Stimulated activated naive CD4-positive, alpha-beta T cell treated with Interleukin-2 at 50 U/mL for 16 hours (primary cell): ENCODE results near the gene CCNB2.
A peak's percentile ranks its signal among the peaks of the same experiment; 100 is the strongest.
"Not testable (repeated sequence)": the region's sequence is repeated elsewhere in the genome, so short reads cannot be mapped to it uniquely, and the experiment has no call there.

ENCODE experiments used
- DNase-seq: peaks from one replicate; lab custom pipeline; 2025; lab: John Stamatoyannopoulos, UW

CCNB2 gene

DNA sequence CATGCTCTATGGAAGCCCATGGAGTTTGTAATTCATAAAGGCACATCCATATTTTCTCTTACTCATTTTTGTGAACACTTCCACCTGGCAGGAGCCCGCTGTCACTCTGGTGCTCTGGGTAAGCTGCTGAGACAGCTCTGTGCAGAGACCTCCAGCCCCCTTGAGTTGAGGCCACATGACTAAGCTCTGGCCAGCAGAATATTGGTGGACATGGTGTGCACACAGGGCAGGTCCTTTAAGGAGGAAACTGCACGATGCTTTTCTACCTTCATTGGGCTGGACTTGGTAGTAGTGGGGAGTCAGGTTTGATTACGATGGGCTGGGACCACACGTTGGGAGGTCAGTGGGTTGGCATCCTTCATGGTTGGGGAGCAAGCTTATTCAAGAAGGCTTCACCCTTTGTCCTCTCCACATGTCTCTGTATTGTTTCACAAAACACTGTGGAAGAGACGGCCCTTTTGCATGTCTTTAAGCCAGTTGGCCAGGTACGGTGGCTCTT, 29.0 kb downstream of the CCNB2 start:
- no peak for DNase-seq

DNA sequence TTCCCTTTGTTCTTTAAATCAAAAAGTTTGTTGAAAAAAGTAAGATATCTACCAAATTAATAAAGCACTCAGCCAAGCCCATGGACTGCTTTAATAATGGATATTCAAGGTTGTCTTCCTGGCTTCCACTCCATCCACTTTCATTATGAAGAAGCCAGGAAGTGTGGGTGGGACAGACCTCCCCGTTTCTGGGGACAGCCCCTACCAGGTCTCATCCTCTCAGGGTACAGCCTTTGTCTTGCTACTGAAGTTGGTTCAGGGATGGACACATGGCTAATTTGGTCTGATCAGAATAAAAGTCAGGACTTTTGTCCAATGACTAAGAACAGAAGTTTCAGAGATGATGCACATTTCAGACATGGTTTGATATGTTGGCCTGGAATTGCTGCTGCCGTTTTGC, 32.6 kb downstream of the CCNB2 start:
- DNase-seq, result no peak

DNA sequence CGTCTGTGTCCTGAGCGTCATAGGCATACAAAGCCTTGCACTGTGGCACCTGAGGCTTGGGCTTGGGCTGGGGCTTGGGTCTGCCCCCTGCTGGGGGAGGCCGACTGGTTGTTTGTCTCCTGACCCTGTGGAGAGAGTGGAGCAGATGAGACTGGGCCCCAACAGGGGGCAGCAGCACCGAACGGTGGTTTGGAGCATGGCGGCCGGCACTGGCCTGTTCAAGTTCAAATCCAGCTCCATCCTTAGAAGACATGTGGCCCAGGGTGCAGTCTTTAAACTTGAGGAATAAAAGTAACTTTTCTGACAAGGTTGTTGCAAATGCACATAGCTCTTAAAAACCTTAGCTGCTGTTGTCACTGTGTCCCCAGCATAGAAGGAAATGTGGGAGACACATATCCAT, 33.3 kb downstream of the CCNB2 start:
- DNase-seq, result peak; percentile 42

DNA sequence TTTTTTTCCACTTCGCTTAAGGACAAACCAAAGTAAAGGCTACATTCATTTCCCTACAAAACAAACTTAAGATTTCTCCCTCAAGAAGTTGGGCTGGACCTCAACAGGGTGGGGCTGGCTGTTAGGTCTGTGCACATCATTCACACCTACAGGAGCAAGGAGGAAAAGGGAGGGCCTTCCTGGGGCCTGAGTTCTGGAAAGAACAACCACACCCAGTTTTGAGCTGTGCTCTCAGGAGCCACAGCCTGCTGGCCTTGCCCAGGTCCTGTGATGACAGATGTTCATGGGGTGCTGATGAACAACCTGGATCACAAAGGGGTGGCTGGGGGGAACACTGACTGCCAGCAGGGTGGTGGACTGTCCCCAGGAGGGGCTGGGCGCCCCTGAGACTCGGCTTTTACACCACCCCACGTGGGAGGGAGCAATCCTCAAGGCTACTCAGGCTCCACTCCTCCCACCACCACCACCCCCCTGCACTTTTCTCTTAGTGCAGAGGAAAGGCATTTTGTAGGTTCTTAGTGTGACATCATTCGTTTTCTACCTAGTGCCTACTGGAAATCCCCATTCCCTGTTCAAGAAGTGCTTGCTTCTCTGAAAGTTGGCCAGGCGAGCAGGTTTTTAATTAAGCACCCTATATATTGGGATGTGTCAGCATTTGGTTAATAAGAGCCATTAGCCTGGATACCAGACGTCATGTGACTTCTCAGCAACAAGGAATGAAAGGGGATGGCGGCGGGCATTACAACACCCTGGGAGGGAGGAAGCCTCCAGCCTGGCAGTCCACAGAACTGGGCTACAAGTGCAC, 35.7 kb downstream of the CCNB2 start:
- DNase-seq, result no peak

DNA sequence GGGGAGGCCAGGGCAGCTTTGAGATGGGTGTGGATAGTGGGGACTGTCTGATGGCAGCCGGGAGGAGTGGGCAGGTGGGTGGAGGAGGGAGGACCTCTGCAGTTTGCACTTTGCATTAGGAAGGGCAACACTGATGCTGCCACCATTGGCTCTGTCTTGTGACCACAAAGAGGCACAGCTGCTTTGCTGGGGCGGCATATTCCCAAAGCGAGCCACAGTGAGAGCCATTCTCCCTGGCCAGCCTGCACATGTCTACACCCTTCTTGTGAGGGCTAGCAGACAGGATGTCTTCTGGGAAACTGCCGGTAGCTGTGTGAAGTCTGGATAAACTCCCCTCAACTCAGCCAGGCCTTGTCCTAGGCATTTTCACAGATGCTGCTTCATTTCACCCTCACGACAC, 38.3 kb downstream of the CCNB2 start:
- no peak for DNase-seq

DNA sequence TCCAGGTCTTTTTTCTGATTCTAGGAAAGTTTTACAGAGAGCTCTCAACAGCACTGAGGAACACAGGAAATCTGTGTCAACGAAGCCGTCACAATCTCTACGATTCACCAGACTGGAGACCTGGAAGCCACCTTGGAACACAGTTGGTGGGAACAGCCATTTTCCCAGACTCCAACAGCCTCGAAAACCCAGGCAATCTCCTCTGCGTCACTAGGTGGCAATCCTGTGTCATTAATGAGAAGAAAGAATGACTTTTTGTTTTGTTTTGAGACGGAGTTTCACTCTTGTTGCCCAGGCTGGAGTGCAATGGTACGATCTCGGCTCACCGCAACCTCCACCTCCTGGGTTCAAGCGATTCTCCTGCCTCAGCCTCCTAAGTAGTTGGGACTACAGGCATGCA, 39.6 kb downstream of the CCNB2 start:
- not testable (repeated sequence) for DNase-seq

DNA sequence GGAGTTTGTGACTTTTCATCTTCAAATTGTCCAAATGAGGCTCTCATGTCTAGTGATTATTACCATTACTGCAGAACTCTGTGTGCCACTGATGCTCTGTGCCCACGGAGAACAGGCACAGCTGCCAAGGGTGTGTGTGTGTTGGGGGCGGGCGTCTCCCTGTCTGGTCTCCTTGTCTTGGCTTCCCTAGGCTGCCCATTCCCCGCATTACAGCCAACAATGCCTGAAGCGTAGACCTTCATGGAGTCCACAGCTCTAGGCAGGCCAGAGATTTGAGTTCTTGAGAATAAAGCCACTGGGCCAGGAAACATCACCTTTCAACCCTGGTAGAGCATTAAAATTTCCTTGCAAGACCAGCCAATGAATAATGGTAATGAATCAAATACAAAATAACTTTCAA, 42.7 kb downstream of the CCNB2 start:
- no peak for DNase-seq

DNA sequence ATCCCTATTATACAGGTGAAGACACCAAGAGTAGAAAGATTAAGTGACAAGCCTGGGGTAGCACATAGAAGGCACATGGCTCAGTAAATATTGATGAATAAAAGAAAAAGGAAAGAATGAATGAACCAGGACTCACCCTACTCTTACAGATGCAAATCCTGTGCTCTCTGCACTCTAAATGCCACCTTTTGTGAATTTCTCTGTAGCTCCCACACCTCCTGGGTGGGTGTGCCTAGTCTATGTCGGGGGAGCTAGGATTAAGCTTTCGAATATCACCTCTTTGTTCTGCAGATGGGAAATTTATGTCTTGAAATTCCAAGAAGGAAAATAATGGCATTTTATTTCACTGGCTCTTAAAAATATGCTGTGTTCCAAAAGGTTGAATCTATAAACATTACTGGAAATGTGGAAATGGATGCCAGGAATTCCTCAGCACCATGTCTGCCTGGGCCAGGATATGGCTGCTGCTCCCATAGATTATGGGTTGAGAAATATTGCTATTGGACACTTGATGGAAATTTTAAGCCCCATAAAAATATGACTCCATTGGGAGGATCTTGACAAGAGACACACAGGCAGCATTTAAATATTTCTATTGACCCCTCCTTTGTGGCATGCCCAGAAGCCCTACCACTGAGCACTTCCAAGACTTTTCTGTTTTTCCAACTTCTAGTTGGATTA, 43.3 kb downstream of the CCNB2 start:
- DNase-seq, result no peak

DNA sequence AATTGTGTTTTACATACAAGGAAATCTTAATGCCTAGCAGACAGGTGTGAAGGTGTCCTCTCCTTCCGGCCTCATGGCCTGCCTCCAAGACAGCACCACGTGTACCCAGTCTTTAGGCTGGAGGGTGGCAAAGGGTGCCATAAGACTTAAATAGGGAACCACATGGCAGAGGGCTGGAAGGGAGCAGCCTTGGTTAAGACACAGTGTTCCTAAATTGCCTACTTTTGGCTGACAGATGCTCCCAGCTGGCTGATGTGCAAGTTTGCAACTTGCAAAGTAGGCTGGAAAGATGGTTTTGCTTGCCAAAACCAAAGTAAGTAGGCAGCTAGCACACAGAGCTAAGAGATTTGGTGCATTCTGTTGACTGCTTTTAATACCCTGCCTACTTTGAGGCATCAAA, 45.2 kb downstream of the CCNB2 start:
- DNase-seq, result no peak

DNA sequence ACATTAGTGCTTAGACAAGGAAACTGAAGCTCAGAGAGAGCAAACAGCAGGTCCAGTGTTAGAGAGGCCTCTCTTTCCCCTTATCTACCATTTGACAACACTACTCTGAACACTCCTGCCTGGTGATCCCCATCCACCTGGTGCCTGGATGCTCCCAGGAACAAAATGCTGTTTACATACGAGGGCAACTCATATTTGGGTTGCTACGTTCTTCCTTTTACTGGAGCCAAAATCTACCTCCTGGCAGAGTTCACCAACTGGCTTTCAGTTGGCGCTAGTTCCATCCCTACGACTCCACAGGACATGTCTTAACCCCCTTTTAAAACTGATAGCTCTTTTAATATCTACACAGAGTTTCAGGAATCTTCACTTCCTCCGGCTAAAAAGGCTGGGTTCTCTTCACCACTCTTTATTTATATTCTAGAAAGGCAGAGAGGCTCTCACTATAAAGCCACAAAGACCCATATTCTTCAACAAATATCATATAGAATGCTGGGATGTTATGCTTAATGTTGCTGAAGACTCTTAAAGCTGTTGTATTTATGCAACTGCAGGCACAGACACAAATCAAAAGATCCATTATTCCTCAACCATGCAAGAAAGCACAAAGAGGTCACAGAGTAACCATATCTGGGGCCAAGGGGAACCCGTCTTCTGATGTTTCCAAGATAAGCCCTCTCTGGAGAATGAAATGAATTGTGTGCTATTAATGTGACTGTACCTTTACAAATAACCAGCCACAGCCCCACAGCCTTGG, 47.9 kb downstream of the CCNB2 start:
- DNase-seq, result no peak

DNA sequence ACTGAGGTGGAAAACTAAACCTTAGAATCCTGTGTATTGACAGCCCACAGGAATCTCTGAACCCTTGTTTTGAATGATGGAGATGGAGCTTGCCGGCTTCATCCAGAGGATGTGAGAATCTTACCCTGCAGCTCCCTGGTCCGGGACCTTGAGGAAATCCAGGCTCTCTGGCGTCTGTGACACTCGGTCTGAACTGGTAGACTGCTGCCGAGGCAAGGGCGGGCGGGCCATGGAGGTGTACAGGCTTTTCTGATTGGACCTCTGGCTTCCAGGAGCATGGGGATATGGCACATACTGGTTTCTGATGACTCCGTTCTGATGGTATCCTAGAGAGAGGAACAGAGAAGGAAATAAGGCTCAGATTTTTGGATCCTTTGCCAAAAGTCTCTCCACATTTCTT, 48.5 kb downstream of the CCNB2 start:
- no peak for DNase-seq

DNA sequence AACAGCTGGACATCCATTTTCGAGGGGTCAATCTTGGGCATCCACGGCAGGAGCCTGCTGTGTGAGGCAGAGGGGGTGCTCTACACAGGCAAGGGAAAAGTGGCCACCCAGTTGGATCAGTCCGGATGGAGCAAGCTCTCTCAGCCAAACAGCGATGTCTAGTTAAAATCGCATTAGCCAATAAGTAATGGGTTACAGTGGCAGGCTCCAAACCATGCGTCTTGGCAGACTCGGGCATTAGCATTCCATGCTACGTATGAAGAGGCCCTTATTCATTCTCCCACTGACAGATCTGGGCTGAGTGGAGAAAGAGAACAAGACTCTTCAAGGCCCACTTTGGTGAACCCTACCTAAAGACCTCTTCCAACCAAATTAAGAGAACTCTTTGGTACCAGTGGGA, 49.3 kb downstream of the CCNB2 start:
- DNase-seq, result no peak

DNA sequence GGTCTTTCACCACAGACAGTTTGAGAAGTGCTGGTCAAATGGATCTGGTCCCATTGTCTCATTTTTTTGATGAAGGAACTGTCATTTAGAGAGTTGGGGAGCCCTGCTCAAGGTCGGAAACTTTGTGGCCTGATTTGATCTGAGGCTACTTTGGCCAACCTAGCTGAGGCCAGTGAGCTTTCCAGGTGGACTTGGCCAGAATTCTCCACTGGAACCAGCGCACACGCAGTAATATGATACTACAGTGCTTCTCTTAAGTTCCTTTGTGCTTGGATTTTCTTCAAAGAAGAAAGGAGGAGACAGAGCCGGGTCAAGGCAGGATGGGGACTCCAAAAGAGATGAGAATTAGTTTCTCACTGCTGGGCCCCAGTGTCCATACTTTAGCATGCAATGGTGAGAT, 50.5 kb downstream of the CCNB2 start:
- no peak for DNase-seq

DNA sequence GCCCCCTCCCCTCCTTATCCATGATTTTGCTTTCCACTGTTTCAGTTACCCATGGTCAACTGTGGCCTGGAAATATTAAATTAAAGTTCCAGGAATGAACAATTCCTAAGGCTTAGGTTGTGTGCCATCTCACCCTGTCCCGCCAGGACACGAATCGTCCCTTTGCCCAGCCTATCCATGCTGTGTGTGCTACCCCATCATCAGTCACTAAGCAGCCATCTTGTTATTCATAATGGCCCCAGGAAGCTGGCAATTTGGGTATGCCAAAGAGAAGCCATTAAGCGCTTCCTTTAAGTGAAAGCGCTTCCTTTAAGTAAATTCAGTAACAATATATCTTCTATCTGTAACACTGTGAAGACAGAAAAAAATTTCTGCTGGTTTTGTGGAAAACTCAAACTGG, 52.5 kb downstream of the CCNB2 start:
- no peak for DNase-seq

DNA sequence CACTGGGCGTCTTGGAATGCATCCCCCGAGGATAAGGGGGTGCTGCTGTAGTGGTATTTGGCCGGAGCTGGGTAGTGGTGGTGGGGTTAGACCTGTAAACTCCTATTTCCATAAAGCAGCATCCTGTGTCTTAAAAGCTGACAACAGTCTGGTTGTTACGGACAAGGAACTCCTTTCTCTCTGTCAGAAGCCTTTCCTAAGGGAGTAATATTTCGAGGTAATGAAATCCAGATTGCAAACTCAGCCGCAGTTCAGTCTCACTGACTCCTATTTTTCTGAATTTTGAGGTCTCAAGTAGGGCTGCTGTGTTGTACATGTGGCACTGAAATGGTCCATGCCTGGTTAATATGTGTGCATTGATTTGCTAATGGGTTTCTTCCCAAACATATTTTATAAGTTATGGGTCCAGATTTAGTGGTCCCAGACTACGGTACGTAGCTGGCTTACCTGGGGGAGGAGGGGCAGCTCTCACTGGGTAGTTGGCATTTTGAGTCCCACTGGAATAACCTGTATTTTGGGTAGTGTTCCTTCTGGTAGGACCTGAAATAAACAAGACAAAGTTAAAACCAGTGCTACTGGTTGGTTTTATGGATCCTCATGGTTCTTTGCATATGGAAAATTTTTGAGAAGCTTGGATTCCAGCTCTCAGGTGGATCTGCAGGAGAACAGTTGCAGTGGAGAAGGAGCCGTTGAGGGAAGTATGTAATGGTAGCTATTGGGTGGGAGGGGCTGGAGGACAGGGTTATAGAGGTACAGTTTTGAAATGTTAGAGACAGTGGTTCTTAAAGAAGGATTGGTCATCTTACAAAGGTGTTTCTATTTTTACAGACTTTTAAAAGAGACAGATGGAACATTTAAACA, 53.1 kb downstream of the CCNB2 start:
- DNase-seq, result no peak

DNA sequence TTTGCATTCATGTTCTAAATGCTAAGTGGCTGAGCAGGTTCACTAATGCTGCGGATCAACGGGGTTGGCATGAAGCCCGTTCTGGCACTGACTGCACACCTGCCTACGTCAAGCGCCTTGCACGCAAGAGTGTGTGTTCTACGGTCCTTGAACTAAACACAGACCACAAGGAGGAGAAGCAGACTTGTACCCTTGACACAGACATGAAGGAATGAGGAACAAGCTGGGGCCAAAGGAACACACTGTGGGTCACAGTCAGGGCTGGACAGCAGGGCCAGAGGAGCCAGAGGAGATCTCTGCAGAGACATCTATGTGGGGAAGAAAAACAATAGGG, 53.7 kb downstream of the CCNB2 start:
- no peak for DNase-seq

DNA sequence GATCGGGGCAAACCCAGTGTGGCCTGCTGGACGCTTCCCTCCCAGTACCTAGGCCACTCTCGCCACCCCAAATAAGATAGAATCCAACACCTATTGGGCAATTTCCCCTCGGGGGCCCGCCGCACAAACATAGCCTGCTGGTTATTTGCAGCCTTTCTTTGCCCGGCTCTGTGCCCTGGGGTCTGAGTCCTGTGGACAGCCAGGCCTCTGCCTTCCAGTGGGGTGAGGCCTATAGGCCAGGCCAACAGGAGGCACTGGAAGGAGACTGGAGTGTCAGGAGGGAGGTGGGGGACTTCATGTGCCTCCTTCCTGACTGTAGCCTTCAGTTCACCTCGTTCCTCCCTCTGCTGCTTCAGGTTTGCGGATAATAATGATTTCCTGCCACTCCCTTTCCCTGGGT, 54.3 kb downstream of the CCNB2 start:
- no peak for DNase-seq

DNA sequence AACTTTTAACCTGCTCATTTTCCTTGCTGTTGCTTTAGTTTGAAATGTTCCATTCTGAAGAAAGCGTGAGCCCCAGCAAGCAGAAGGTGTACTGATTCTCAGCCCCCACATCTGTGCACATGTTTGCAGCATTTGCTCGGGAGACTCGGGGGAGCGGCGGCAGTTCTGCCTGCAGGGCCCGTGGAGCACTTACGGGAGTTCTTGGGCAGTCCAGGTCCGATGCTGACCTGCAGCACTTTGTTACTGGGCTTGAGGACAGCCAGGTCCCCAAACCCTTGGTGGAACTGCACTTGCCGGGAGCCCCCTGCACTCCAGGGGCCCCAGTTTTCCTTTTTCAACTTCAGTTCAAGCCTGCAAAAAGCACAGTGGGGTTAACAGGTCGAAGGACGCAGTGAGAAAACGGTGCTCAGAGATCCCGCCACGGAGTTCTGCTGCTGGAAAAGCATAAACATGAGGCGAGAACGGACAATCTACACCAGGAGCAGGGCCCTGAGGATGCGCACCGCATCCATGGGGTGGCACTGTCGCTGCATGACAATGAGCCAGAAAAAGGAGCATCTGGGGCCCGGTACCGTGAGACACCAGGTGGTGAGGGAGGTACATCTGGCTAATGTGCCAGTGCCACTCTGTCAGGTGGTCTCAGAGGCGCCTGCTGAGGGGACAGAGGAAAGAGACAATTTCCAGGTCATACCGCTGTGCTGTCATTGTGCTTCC, 56.1 kb downstream of the CCNB2 start:
- DNase-seq, result no peak

DNA sequence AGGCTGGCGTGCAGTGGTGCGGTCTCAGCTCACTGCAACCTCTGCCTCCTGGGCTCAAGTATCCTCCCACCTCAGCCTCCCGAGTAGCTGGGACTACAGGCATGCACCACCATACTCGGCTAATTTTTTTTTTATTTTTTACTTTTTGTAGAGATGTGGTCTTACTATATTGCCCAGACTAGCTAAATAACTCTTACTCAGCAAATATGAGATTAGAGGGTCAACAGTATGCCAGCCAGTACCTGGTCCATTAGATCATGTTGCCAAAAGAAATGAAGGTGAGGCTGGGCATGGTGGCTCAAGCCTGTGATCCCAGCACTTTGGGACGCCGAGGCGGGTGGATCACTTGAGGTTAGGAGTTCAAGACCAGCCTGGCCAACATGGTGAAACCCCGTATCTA, 57.1 kb downstream of the CCNB2 start:
- DNase-seq, result not testable (repeated sequence)

DNA sequence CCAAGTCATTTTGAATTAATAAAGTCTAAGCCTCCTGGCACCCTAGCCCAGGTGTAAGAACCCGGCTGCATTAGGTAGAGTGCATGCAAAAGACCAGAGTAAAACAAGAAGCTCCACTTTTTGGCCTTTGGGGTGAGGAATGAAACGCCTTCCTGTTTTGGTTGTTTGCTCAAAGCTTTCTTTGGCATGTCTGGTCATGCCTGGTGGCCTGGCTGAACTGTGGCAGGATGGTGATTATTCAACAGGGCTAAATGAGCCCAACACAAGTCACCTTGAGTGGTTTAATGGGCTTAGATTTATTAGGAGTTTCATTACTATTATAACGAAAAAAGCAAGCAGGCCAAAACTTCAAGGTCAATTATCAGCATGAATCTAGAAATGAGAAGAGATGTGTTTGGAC, 60.8 kb downstream of the CCNB2 start:
- DNase-seq, result no peak

DNA sequence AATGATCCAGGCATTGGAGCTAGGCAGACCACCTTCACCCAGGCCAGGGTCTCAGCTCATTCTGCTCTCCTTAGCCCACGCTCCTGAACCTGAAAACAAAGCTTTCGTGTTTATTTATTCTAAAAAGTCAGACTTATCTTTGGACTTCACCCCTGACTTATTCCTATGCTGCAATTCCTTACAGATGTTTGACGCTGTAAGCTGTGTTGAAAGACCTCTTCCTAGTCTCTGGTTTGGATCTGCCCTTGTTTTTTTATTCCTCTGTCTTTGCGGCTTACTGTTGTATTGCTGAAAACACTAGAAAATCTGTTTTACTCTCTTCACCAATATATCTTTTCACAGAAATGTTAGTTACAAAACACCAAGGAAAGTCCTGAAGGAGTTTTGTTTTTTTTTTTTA, 61.2 kb downstream of the CCNB2 start:
- DNase-seq, result no peak
